ENCODE measurements around the gene PLEKHH1. TPM values are rescaled to one million over a fixed set of nuclear protein-coding genes. Genes with fewer than 3 reads are reported as not detected.

PLEKHH1 gene
- total and polyA plus RNA-seq, 2 of the 8 experiments (the other 6 are each of a cell fraction or from before 2014, with no cell fraction given), result 28.3 to 33.3 TPM

DNA sequence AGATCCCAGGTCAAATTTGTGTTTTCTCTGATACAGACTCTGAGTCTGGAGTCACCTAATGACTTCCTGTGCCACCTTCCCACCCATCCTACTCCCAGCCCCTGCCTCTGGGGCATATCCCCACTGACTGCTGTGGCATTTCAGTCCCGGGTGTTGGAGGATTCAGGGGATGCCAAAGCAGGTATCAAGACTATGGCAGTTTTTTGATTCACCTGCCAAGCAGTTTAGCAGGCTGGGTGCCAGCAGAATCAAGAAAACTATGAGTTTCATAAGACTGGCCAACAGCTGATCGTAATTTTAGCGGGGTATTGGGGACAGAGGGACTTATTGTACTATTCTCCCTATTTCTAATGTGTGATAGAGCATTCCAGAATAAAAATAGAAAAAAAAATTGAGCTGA is 4.6 kb downstream of the PLEKHH1 start (continued):
- TF ChIP-seq CHD7 (IDR thresholded peaks at IDR 0.05; ENCODE audit: insufficient replicate concordance, low read length) (no peak), CBX5 (IDR thresholded peaks at IDR 0.05; ENCODE audit: low read depth, low read length) (no peak), EZH2 (IDR thresholded peaks at IDR 0.05; ENCODE audit: low read depth, low read length, severe bottlenecking) (no peak), KDM1A (IDR thresholded peaks at IDR 0.05; ENCODE audit: borderline replicate concordance, low read length) (no peak), ZNF274 (IDR thresholded peaks at IDR 0.05; ENCODE audit: borderline replicate concordance, extremely low read depth, low read length) (no peak), USF2 (IDR thresholded peaks at IDR 0.05; ENCODE audit: low read length) (no peak), RBBP5 (IDR thresholded peaks at IDR 0.05; ENCODE audit: borderline replicate concordance, low read depth, low read length) (no peak), RXRA (IDR thresholded peaks at IDR 0.05; ENCODE audit: insufficient read depth, low read depth, low read length) (no peak), KDM5A (IDR thresholded peaks at IDR 0.05; ENCODE audit: low read length) (no peak), JUN (IDR thresholded peaks at IDR 0.05; ENCODE audit: low read depth, low read length) (no peak), POLR2A (IDR thresholded peaks at IDR 0.05; ENCODE audit: control extremely low read depth in 1 of 2, low read depth in 2 of 2, low read length in 2 of 2) (no peak)
